Lower leg skin (tissue), 4 donors: Measurements from ENCODE around the gene JCAD. TPM values are rescaled to one million over a fixed set of nuclear protein-coding genes. Genes with fewer than 3 reads are reported as not detected.

Source experiments
- DNase-seq, 2 donors: peaks; one replicate each; pipeline ENCODE4 v3.0.0-alpha.2; 2019; ENCODE audit warnings: low spot score in 2 of 2
- H3K4me3 ChIP-seq: fragments of 200-600 bp; sonication (generic); 2 replicates; pipeline ENCODE4 v1.5.1; 2017; ENCODE audit warnings: mild to moderate bottlenecking, low read depth; ENCODE audit not compliant: poor library complexity, severe bottlenecking
- POLR2A ChIP-seq, 2 donors: fragments of 450-650 bp; IDR thresholded peaks; one replicate each; pipeline ENCODE4 v1.6.1; 2016 to 2017; ENCODE audit warnings: antibody characterized with exemption in 2 of 2, mild to moderate bottlenecking in 1 of 2, moderate library complexity in 1 of 2
- WGBS, 2 donors: methylation state at CpG; one replicate each; pipeline ENCODE4 v1.1.5; 2018; 5-methylcytosine and 5-hydroxymethylcytosine counted together
- intact Hi-C: fragments of 100-400 bp; cut with DNase I; formaldehyde crosslinking; loops from one replicate; pipeline ENCODE4 v1.15.0; 2023; ENCODE audit warnings: low total_unique reads
- total RNA-seq, 4 donors: library from RNA; depleted of rRNA; stranded (reverse); fragments of >200 nt; gene quantifications; one replicate each; pipeline ENCODE4 v1.1.0, GENCODE V29; 2016
- TF ChIP-seq, protein P1 (sequence below), 3 donors: fragments of 450-650 bp; IDR thresholded peaks; one replicate each; pipeline ENCODE4 v1.5.1; 2016; ENCODE audit warnings: antibody characterized with exemption in 3 of 3, mild to moderate bottlenecking in 3 of 3, moderate library complexity in 2 of 3

JCAD gene
- total RNA-seq, 4 donors from 2014 or later = 3.8 to 14.7 (median 4.8) TPM

DNA sequence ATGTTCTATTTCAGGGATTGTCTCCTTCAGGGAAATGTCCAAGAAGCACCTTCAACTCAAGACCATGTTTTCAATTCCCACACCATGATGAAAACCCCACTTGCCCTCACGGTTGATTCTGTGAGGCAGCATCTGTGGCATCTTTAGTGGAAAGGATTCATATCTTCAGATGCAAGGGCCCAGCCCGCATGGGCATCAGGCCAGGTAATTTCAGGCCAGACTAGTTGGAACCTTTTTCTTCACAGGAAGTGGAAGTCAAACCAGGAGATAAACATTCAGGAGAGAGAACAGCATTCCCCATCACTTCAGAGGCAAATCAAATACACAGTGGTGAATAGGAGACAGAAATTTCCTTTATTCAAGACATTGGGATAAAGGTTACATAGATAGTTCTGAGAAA lies 88.8 kb downstream of the JCAD start:
- TF ChIP-seq POLR2A (IDR thresholded peaks at IDR 0.05) = no peak
- TF ChIP-seq, protein P1, sequence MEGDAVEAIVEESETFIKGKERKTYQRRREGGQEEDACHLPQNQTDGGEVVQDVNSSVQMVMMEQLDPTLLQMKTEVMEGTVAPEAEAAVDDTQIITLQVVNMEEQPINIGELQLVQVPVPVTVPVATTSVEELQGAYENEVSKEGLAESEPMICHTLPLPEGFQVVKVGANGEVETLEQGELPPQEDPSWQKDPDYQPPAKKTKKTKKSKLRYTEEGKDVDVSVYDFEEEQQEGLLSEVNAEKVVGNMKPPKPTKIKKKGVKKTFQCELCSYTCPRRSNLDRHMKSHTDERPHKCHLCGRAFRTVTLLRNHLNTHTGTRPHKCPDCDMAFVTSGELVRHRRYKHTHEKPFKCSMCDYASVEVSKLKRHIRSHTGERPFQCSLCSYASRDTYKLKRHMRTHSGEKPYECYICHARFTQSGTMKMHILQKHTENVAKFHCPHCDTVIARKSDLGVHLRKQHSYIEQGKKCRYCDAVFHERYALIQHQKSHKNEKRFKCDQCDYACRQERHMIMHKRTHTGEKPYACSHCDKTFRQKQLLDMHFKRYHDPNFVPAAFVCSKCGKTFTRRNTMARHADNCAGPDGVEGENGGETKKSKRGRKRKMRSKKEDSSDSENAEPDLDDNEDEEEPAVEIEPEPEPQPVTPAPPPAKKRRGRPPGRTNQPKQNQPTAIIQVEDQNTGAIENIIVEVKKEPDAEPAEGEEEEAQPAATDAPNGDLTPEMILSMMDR (IDR thresholded peaks at IDR 0.05) = no peak
- H3K4me3 ChIP-seq = no peak overlapping the region
- no peak for DNase-seq
- intact Hi-C loops = no loop called here
- WGBS, 2 donors = 51 to 54% methylated on average over 2 of the region's 2 CpGs

DNA sequence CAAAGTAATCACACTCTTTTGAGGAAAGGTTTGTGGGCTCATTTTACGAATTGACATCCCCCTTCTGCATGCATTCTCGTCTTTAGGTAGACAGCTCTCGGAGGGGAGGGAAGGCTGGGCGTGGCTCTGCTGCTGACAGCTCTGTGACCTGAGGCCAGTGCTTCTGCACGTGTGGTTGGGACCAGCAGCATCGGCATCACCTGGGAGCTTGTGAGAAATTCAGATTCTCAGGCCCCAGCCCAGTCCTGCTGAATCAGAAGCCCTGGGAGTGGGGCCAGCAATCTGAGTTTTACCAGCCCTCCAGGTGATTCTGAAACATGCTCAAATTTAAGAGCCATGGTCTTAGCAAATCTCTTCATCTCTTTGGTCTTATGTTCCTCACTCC lies 89.4 kb downstream of the JCAD start:
- intact Hi-C loops = no loop called here
- H3K4me3 ChIP-seq = no peak overlapping the region
- DNase-seq = no peak
- no peak for TF ChIP-seq POLR2A (IDR thresholded peaks at IDR 0.05)
- TF ChIP-seq, protein P1 (IDR thresholded peaks at IDR 0.05) = no peak
- 74 to 80% methylated on average over 6 of the region's 6 CpGs for WGBS, 2 donors

DNA sequence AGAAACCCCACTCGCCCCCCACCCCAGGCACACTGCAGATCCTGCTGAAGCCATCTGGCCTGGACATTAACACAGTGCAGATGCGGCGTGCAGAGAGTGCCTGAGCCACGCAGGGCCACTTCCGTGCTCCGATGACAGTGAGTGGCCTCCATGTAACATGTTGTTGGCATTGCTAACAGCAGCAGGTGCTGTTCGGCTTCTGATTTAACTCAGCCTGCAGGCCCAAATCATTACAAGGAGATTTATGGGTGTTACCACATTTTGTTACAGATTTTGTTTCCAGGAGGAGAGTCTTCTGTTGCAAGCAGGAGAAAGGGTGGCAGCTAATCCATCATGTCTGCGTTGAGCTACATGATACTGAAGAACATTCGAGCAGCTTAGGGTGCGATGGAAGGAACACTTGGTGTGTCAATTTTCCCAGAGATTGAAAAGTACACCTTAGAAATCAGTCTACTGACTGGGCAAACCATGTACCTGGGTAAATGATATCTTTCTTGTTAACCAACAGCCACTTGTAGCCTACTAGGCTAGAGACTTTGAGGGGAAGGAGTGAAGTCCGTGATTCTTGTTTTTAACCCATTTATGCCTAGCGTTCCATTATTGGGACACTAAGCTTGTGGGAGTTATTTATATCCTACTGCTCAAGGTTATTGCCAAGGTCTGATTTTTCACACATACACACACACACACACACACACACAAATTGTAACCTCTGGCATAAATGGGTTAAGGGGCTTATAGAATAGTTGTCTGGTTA lies 90.0 kb downstream of the JCAD start:
- 69 to 73% methylated on average over 12 of the region's 12 CpGs for WGBS, 2 donors
- H3K4me3 ChIP-seq = no peak overlapping the region
- DNase-seq = no peak
- TF ChIP-seq, protein P1 (IDR thresholded peaks at IDR 0.05) = no peak
- no peak for TF ChIP-seq POLR2A (IDR thresholded peaks at IDR 0.05)
- intact Hi-C loops = no loop called here

DNA sequence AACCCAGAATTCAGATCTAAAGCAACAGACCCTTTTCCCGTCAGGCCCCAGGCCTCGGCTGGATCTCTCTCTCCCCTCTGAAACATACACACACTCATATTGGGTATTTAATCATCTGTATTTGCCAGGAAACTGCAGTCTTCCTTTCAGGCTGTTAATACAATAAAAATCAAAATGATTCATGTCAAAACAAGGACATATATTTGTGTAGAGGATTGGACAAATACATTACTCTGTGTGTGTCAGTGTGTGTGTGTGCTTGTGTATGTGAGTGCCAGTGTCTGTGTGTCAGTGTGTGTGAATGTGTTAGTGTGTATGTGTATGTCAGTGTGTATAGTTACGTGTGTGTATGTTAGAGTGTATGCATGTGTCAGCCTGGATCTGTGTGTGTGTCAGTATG lies 90.8 kb downstream of the JCAD start:
- no peak overlapping the region for H3K4me3 ChIP-seq
- WGBS, 2 donors = 81% methylated on average over 3 of the region's 3 CpGs
- no peak for DNase-seq
- no peak for TF ChIP-seq POLR2A (IDR thresholded peaks at IDR 0.05)
- TF ChIP-seq, protein P1 (IDR thresholded peaks at IDR 0.05) = no peak
- intact Hi-C loops = no loop called here

DNA sequence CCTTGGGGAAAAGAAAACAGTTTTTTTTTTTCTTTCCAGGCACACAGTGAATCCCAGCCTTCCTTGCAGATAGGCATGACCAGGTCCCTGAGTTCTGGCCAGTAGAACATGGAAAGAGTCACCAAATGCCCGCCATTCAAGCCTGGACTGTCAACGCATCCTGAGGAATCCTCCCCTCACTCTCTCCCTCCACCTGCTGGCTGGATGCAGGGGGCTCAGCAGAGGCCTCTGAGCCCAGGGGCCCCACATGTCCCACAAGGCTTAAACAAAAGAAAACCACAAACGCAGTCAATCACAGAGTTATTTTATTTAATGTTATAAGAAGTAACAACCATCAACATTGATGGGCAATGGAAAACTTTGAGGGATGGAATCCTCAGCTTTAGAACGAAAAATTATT lies 93.1 kb downstream of the JCAD start:
- no peak overlapping the region for H3K4me3 ChIP-seq
- DNase-seq = no peak
- 90 to 91% methylated on average over 4 of the region's 4 CpGs for WGBS, 2 donors
- TF ChIP-seq, protein P1 (IDR thresholded peaks at IDR 0.05) = no peak
- no peak for TF ChIP-seq POLR2A (IDR thresholded peaks at IDR 0.05)
- intact Hi-C loops = no loop called here
